Left cardiac atrium (tissue), 4 donors: ENCODE data around the gene MYB. TPM values are rescaled to one million over a fixed set of nuclear protein-coding genes. Genes with fewer than 3 reads are reported as not detected.
A peak's percentile ranks its signal among the peaks of the same experiment; 100 is the strongest.
"Not testable (repeated sequence)": the region's sequence is repeated elsewhere in the genome, so short reads cannot be mapped to it uniquely, and the experiment has no call there.

ENCODE experiments used
- ATAC-seq, 2 donors: fragments of 200-7000 bp; cut with Tn5 transposase; one replicate each; pipeline ENCODE4 v1.9.1; 2020; ENCODE audit warnings: mild to moderate bottlenecking in 2 of 2, moderate library complexity in 2 of 2
- DNase-seq: peaks from one replicate; pipeline ENCODE4 v3.0.0-alpha.2; 2020
- intact Hi-C, 2 donors: fragments of 100-400 bp; cut with DNase I; formaldehyde crosslinking; loops; one replicate each; pipeline versions ENCODE4 v1.14.1 to v1.15.1; 2022 to 2023
- total RNA-seq, 2 donors: library from RNA; stranded (reverse); fragmentation: NEBNext Ultra II Directional; extraction: Animal tissue kit (Norgen Biotek cat#: 25700); gene quantifications; one replicate each; pipeline ENCODE4 v1.2.1, GENCODE V29; 2021
- donor health status: DM: no; HTN: yes; CAD: no.
- donor health status: DM: no; HTN: yes; CAD: no; lungs with severe emphysema.
- donor health status: DM: yes; HTN: yes; CAD: no.
- donor health status: Dilated cardiomyopathy.

The MYB gene
- total RNA-seq, 2 donors from 2014 or later: 0.24 TPM; not detected in 1

DNA sequence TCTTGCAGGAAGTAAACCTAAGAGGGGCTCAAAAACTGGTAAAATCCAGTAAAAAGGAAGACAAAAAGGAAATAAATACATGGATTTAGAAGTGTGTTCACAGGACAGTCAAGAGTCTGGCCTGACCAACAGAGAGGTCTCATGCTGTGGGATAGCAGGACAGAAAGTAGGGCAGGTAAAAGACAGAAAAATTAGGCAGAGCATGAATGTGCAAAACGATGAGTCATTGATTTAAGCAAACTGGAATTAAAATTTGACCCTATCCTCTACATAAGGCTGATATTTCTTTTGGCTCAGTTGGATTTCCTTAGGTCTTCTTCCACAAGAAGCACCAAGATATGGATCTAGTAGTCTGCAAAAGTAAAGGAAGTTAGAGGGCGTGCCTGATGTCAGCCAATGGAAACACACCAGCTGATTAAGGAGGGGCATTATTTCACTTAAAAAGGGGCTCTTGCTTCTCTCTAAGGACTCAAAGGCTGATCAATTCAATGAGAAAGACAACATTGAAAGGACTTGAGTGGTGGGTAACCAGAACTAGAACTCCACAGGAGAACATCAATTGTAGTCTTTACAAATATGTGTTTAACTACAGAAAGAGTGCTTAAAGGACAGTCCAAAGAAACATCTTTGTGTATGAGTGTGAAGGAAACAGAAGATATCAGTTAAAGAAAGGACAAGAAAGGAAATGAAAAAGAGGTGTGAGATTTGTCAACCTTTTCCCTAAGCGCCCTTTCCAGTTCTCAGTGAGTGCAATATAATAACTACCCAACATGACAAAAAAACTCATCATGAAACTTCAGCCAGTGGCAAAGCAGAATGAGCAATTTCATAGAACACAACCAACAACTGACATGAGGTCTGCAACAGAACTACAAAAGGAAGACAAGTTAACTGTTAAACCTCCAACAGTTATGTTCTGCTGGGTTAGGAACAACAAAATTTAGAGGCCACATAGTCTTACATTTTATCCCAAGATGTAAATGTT lies 19.4 kb upstream of the MYB start:
- ATAC-seq (no peak), DNase-seq (no peak)
- intact Hi-C loops: no loop called here

GRCh38 chr6:135162678-135163439 lies 18.2 kb upstream of the MYB start:
- ATAC-seq: no peak
- intact Hi-C loops: no loop called here
- DNase-seq: no peak

DNA sequence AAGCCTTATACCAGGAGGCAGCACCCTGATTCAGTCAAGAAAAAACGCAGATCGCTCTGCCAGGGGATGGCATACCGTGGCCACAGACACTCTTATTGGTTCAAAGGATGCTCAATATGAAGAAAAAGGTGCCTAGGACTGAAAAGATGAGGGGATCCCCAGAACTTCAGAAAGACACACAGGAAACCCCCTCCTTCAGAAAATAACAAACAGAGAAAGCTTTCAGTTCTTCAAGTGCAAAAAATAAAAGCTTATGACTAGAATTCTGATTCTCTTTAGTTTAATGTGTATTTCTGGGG lies 17.7 kb upstream of the MYB start:
- intact Hi-C loops: no loop called here
- ATAC-seq (no peak), DNase-seq (no peak)

GRCh38 chr6:135164387-135164786 lies 16.7 kb upstream of the MYB start:
- intact Hi-C loops, DNase-seq, ATAC-seq: not testable (repeated sequence)

- intact Hi-C loops: no loop called here
- DNase-seq (no peak), ATAC-seq (no peak)
These were observed 16.1 kb upstream of the MYB start for GRCh38 chr6:135165031-135165430.

DNA sequence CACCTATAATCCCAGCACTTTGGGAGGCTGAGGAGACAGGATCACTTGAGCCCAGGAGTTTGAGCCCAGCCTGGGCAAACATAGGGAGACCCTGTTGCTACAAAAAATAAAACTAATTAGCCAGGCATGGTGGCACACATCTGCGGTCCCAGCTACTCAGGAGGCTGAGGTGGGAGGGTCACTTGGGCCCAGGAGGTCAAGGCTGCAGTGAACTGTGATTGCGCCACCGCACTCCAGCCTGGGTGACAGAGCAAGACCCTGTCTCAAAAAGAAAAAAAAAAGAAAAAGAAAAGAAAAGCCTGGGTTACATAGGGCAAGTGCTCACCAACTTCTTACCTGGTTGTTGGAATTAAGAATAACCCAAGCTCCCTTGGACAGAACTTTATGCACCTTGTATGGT lies 14.6 kb upstream of the MYB start:
- DNase-seq (no peak), ATAC-seq (no peak)
- intact Hi-C loops: no loop called here

DNA sequence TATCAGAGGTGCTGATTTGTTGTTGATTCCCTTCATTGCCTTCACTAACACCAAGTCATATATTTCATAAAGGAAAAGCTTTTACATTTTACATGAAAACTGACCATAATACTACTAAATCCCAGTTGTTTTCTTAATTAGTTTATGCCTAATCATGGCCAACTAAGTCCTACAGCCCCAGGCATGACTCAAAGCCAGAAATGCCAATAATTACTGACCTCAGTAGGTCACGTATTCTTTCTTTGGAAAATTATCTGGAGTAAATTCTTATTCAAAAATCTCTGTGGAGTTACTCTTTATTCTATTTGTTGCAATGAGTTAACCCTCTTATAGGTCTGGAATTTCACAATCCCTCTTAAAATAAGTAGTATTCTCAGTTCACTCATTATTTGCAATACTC lies 13.5 kb upstream of the MYB start:
- DNase-seq (no peak), ATAC-seq (no peak)
- intact Hi-C loops: no loop called here

- ATAC-seq: no peak
- intact Hi-C loops: no loop called here
These were observed 12.3 kb upstream of the MYB start for GRCh38 chr6:135168766-135169165.

DNA sequence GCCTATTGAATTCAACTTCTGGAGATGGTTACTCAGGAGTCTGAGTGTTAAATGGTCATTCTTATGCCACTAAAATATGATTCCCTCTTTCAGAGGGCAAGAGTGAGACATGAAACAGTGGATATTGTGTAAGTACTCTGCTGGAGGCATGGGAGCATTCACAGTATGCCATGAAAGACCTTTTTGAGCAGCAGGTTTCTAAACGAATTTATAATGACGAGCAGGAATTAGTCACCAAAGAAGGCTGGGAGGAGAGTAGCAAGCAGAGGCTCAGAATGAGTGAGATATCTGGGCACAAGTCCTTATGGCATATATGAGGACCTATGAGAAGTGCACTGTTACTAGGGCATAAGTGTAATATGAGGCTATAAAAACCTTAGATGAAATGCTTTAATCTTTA lies 10.9 kb upstream of the MYB start:
- DNase-seq: no peak
- intact Hi-C loops: no loop called here
- ATAC-seq: no peak

More at GRCh38 chr6:135168766-135169165, 12.3 kb upstream of the MYB start:
- DNase-seq: no peak

- DNase-seq: no peak
- intact Hi-C loops: no loop called here
- peak in 1 of 2 donors; percentile 27 for ATAC-seq
These were observed 10.3 kb upstream of the MYB start for GRCh38 chr6:135170849-135171248.

- DNase-seq (no peak), ATAC-seq (no peak)
- intact Hi-C loops: no loop called here
These were observed 7.7 kb upstream of the MYB start for GRCh38 chr6:135173242-135173988.

DNA sequence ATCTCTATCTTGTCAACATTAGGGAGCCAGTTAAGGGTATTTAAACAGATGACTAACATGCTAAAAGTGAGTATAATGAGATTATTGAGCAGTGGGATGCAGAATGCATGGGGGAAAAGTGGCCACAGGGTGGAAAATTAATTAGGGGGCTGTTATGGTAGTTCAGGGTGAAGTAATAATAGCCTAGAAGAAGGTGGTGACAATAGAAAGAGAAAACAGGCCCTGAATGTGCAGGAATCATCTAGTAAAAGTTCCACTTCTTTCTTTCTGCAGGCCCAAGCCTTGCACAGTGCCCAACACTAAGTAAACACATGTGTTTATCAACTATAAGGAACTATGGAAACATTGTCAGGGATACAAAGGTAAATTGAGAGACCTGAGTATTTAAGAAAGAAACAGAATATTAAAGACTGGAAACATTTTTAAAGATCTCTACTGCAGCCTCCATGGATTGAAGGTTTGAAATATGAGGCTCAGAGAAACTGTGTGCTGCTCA lies 7.1 kb upstream of the MYB start:
- DNase-seq (no peak), ATAC-seq (no peak)
- intact Hi-C loops: no loop called here

DNA sequence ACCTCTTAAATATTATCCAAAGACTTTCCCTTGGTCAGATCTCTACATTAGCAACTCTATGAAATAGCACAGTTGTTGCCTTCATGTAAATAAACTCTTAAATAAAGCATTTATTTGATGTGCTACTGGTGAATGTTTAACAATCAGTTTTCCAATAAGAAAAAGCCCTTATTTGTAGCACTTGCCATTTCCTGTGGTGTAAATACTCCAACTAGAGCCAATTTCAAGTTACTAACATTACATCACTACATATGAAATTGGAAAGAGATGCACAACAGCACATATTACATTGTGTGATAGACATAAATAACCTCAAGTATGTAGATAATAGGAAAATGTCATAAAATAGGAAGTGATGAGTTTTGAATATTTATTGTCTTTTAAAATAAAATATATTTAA lies 5.0 kb upstream of the MYB start:
- DNase-seq (no peak), ATAC-seq (no peak)
- intact Hi-C loops: no loop called here

DNA sequence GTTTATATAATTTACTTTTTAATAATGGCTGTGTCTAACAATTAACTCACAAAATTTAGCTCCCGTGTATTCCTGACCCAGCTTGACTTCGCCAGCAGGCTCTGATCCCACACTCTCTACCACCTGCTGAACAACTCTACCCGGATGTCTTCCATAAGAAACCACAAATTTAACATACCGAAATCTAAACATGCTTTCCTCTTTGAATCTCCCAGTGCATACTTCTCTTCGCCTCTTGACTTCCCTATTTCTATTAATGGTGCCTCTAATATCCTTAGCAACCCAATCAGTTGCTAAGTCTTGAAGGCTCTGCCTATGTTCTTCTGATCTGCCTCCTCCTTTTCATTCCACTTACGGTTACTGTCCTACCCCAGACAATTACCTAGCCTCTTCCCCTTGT lies 4.6 kb upstream of the MYB start:
- DNase-seq (no peak), ATAC-seq (no peak)
- intact Hi-C loops: no loop called here

- ATAC-seq (no peak), DNase-seq (no peak)
- intact Hi-C loops: no loop called here
These were observed 1.7 kb upstream of the MYB start for GRCh38 chr6:135179372-135179771.

- ATAC-seq: no peak
- no peak for DNase-seq
- intact Hi-C loops: no loop called here
These were observed 1.1 kb upstream of the MYB start for GRCh38 chr6:135179920-135180541.

- intact Hi-C loops: no loop called here
- DNase-seq: no peak
- peak; percentile 5 to 9 for ATAC-seq
These were observed 394 bp downstream of the MYB start for GRCh38 chr6:135181333-135182070.
